Heart left ventricle (tissue), 13 donors: ENCODE measurements around the gene DHX29.

Experiments
- CTCF ChIP-seq, 12 donors: fragments of 200-600 bp; sonication (generic) in 4 of 12; IDR thresholded peaks; one replicate each; pipeline versions ENCODE4 v1.5.0 to v1.8.0; 2018 to 2022; ENCODE audit warnings: antibody characterized with exemption in 12 of 12, mild to moderate bottlenecking in 5 of 12
- POLR2A ChIP-seq, 2 donors: fragments of 450-650 bp; IDR thresholded peaks; one replicate each; pipeline ENCODE4 v1.6.1; 2017; ENCODE audit warnings: antibody characterized with exemption in 2 of 2, mild to moderate bottlenecking in 2 of 2, moderate library complexity in 2 of 2
- donor health status: ischemic (EF 13 %, LVEDD 7.1; RV severe dilation, severe dysfunction).
- donor health status: DM: no; HTN: yes; CAD: no.
- donor health status: DM: no; HTN: no; CAD: no.
- donor health status: ischemic (EF 25% LVEDD 6.9; RV normal size, moderate dysfunction).
- donor health status: ischemic (EF 25% LVEDD 5.7; RV mildly dilated, moderate dysfunction).
- donor health status: ischemic (EF 35%, LVEDD 5.7; RV mildly dilated, moderate dysfunction).
- donor health status: nonischemic (EF 11% LVEDD 7.7; RV severe dilation, severe dysfunction).
- donor health status: DM: yes; HTN: yes; CAD: no.
- donor health status: PGD.
- donor health status: ischemic (EF 29% LVEDD 5.4; RV normal size, mild dysfunction).
- donor health status: nonischemic (EF 23%, LVEDD 6.1; RV moderate dilation, normal function).

- TF ChIP-seq CTCF (IDR thresholded peaks at IDR 0.05) (no peak), POLR2A (IDR thresholded peaks at IDR 0.05) (no peak)
Observed at GRCh38 chr5:55225346-55225745, 82.1 kb downstream of the DHX29 start.
